GM04504 (cell line): ENCODE data around the gene MAP2K2.
"Not testable (repeated sequence)": the region's sequence is repeated elsewhere in the genome, so short reads cannot be mapped to it uniquely, and the experiment has no call there.

ENCODE experiments used
- DNase-seq: peaks from one replicate; pipeline ENCODE4 v3.0.0-alpha.2; 2012; ENCODE audit warnings: low read depth

Gene MAP2K2

DNA sequence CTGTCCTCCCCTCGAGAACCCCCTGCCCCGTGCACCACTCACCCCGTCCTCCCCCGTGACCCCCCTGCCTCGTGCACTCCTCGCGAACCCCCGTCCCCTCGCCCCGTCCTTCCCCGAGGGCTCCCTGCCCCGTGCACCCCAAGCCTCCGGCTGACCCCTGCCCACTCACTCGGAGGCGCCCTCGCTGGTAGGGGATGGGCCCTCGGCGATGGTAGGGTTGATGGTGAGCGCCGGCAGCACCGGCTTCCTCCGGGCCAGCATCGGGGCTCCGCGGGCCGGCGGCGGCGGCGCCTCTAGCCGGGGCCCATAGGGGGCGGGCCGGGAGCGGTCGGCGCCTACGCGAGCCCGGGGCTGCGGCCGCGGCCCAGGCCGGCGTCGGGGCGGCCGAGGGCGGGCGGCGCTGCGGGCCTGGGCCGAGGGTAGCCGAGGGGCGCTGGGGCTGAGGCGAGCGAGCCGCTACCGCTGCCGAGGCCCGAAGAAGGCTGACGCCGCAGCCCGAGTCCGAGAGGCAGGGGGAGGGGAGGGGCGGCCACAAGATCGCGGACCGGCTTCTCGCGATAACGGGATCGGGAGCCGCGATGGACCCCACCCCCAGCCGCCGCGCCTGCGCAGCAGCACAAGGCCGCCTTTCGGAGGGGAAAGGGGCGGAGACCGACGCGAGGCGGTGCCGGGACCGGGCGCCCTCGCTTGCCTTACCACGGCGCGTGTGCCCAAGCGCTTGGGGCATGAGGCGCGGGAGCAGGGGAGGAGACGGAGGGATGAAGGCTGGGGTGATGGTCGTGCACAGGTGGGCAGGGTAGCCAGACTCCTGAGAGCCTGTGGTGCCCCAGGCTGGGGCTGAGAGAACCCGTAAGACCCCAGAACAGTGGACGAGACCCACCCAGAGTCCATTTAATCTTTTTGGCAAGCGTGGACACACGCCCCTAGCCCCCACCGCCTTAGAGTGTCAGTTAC, at the start of gene MAP2K2:
Gene MAP2K2 (minus strand): TSS at position 508 of the 954 bp plus-strand sequence. CDS start 247 bp downstream, at position 261.
- peak; percentile 76 for DNase-seq

DNA sequence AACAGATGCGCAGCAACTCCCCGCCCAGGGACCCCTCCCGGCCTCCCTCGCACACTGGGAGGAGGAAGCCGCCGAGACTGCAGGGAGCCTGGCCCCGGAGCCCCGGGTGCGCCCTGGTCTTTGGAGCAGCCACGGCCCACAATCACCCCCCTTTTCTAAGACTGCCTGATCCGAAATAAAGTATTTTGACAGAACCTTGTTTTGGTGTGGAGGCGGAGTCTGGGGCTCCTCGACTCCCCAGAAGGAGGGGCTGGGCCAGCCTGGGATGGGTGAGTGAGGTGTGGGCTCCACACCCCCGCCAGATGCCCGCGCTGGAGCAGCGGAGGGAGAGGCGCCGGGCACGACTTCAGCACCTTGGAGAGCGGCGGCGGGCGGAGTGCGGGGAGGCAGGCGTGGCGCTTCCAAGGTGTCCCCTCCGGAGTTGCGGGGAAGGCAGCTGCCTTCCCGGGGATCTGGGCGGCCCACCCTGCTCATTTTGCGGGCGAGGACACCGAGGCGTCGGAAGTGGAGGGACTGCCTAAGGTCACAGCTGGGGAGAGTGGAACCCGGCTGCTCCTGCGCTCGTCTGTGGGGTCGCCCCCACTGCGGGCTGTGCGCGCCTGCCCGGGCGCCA, 49.0 kb upstream of the MAP2K2 start:
- no peak for DNase-seq

DNA sequence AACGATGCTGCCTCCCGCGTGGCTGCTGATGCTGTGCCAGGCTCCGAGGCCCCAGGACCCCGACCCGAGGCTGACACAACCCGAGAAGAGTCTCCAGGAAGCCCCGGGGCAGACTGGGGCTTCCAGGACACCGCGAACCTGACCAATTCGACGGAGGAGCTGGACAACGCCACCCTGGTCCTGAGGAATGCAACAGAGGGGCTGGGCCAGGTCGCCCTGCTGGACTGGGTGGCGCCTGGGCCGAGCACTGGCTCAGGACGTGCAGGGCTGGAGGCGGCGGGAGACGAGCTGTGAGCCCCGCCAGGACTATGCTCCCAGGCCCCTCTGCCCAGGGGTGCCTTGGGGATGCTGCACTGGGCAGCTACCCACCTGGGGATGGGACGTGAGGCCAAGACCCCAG, 47.8 kb upstream of the MAP2K2 start:
- no peak for DNase-seq

DNA sequence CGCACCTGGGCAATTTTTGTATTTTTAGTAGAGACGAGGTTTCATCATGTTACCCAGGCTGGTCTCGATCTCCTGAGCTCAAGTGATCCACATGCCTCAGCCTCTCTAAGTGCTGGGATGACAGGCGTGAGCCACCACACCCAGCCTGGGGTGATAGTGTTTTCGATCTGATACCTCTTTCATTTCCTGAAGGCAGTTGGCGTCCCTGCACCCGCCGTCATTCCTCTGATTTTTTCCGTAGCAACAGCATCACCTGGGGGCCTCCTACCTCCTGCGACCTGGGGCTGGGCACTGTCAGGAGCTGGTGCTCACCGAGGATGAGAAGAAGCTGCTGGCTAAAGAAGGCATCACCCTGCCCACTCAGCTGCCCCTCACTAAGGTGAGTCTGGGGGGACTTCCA, 40.3 kb upstream of the MAP2K2 start:
- no peak for DNase-seq

DNA sequence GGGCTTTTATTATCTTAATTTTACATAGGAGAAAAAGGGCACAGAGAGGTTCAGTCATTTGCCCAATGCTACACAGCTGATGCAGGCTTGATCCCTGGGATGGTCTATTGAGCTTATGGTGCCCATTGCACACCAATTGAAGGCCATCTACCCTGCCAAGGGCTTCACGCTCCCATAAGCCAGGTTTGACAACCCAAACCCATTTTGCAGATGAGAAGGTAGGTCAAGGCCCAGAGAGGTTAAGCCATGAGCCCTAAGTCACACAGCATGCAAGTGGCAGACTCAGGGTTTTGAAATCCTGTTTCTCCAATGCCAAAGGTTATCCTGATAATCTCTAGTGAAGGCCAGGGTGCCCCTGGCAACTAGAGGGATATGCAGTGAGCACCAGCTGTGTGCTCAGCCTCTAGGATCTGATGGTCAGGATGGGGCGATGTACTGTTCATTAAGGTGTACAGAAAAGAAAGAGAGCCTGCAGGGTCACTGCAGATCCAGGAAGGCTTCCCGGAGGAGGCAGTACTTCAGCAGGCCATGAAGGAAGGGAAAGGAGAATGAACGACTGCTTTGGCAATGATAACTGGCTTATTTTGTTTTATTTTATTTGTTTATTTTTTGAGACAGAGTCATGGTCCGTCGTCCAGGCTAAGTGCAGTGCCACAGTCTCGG, 37.6 kb upstream of the MAP2K2 start:
- DNase-seq, result no peak

DNA sequence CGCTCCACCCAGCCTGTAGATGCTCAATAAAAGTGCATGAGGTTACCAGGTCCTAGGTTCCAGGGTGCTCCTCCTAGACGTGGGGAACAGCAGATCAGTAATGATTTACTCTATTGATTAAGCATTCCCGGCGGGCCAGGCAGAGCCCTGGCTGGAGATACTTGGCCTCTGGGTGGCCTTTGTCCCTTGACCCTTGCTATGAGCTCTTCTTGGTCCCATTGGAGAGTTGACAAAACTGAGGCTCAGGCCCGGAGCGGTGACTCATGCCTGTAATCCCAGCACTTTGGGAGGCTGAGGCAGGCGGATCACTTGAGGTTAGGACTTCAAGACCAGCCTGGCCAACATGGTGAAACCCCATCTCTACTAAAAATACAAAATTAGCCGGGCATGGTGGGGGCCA, 34.0 kb upstream of the MAP2K2 start:
- not testable (repeated sequence) for DNase-seq

DNA sequence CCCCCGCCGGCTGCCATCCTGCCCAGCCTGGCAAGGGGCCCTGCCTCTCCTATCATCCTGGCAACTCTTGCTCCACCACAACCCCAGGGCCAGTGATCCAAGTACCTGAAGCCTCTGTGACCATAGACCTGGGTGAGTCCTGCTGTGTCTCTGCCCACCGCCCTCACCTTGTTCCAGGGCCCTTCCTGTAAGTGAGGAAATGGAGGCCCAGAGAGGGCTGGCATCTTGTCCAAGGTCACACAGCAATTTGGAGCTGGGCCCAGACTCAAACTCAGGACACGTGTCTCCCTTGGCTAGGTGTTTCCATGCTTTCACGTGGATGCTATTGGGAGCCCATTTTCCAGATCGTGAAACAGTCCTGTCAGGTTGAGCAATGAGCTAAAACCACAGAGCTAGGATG, 33.2 kb upstream of the MAP2K2 start:
- no peak for DNase-seq

DNA sequence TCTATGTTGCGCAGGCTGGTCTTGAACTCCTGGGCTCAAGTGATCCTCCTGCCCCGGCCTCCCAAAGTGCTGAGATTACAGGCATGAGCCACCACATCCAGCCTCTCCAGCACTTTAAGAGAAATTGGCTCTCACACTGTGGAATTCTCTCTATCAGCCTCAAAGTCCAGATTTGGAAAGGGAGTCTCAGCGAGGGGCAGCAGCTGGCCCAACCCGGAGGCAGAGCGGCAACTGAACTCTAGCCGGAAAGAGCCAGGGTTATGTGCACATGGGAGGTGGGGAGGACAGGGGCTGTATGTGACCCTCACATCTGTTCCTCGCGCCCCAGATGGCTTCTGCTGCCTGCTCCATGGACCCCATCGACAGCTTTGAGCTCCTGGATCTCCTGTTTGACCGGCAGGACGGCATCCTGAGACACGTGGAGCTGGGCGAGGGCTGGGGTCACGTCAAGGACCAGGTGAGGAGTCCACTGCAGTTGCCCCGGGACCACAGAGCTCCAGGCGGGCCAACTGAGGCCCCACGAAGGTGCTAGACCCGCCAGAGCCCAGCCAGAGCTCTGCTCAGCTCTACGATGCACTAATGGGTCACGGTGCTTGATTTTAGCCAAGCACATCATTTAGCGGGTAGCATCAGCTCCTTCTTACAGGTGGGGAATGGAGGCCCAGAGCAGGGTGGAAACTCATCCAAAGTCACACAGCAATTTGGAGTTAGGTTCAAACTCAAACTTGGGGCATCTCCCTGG, 30.8 kb upstream of the MAP2K2 start:
- no peak for DNase-seq

DNA sequence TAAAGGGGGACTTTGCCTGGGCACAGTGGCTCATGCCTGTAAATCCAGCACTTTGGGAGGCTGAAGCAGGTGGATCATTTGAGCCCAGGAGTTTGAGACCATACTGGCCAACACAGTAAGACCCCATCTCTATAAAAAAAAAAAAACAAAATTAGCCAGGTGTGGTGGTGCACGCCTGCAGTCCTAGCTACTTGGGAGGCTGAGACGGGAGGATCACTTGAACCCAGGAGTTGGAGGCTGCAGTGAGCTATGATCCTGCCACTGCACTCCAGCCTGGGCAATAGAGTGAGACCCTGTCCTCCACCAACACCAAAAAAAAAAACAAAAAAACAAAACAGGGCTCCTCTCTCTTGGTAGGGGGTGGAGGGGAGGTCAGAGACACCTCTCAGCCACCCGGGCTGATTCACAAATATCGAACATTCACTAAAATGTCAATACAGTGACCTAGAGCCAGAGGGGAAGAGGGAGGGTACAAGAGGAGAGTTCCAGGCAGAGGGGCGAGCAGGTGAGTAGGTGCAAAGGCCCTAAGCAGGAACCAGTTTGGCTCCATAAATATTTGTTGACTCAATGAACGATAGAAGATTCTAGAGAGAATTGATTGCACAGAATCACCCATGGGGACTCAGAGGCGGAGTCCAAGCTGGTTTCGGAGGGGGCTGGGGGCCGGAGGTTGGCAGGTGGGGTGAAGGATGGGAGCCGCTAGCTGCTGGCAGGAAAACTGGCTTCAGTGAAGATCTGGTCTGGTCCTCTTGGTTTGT, 28.5 kb upstream of the MAP2K2 start:
- no peak for DNase-seq

DNA sequence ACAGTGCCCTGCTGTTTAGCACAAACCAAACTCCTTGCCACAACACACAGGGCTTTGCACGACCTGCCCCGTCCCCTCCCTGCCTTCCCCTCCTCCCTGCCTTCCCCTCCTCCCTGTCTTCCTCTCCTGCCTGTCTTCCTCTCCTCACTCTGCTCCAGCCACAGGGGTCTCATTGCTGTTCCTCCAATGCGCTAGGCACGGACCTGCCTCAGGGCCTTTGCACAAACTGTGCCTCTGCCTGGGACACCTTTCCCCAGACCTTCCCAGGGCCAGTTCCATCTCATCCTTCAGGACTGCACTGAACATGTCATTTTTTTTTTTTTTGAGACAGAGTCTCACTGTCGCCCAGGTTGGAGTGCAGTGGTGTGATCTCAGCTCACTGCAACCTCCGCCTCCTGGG, 27.7 kb upstream of the MAP2K2 start:
- no peak for DNase-seq

DNA sequence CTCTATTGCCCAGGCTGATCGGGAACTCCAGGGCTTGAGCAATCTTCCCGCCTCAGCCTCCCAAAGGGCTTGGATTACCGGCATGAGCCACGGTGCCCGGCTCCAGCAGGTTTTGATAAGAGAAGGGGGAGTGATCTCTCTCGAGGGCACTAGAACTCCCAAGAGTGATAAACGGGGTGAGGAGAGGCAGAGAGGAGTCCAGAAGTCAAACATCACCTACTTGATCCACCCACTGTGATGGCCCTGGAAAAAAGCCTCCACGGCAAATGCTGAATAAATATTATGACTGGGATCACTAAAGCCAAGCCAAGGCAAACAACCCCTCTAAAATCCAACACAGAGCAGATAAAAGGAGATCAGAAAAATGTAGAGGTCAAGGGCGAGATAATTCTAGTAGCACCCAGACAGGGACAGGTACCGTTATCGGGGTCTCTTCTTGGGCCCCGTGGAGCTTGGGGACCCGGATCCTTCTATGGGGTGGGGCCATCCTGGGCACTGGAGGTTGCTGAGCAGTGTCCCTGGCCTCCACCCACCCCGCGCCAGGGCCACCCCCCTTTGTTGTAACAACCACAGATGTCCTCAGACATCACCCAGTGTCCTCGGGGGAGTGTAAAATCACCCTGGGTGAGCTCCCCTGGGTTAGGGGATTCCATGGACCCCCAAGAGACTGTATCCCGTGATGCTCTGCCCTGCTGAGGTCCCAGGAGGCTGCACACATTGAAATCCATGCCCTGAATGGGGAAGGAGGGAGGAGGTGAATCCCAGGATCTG, 25.8 kb upstream of the MAP2K2 start:
- DNase-seq, result no peak

DNA sequence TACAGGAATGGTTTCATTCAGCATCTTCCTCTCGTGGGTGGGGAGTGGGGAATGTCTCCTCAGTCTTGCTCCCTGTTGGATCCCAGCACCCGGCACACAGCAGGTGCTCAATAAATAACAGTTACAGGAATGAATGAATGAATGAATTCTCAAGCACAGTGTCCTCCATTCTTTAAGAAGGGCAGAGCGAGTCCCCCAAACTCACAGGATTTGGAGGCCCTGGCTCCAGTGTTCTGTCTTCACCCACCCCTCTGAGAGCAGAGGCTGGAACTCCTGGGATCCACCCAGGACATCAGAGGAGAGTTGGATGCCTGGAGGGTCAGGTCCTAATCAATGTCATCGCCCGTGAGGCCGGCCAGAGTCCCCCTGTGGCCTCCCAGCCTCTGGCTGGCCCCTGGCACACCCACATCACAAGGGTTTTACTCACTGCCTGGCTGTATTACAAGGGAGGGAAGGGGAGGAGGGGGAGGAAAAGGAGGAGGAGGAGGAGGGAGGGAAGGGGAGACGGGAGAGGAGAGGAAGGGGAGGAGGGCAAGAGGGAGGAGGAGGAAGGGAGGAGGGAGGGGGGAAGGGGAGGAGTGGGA, 20.8 kb upstream of the MAP2K2 start:
- DNase-seq, result no peak

DNA sequence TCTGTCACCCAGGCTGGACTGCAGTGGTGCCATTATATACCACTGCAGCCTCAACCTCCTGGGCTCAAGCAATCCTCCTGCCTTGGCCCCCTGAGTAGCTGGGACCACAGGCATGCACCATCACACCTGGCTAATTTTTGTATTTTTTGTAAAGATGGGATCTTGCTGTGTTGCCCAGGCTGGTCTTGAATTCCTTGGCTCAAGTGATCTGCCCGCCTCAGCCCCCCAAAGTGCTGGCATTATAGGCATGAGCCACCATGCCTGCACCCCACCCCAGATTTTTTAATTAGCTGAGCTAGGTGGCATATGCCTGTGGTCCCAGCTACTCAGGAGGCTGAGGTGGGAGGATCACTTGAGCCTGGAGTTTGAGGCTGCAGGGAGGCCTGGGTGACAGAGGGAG, 19.0 kb upstream of the MAP2K2 start:
- DNase-seq, result not testable (repeated sequence)

DNA sequence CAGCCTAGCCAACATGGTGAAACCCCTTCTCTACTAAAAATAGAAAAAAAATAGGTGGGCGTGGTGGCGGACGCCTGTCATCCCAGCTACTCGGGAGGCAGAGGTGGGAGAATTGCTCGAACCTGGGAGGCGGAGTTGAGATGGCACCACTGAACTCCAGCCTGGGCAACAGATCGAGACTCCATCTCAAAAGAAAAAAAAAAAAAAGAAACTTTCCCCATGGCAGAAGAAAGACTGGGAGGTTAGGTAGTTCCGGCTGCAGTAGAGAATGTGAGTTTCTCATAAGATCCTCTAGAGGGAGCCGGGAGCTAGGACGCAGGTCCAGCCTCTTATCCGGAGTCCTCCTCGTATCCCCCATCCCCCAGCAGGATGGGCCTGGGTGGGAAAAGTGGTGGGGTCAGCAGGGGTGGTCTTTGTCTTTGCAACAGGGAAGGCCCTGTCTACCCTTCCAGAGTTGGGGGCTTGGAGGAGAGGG, 16.4 kb upstream of the MAP2K2 start:
- DNase-seq, result no peak

DNA sequence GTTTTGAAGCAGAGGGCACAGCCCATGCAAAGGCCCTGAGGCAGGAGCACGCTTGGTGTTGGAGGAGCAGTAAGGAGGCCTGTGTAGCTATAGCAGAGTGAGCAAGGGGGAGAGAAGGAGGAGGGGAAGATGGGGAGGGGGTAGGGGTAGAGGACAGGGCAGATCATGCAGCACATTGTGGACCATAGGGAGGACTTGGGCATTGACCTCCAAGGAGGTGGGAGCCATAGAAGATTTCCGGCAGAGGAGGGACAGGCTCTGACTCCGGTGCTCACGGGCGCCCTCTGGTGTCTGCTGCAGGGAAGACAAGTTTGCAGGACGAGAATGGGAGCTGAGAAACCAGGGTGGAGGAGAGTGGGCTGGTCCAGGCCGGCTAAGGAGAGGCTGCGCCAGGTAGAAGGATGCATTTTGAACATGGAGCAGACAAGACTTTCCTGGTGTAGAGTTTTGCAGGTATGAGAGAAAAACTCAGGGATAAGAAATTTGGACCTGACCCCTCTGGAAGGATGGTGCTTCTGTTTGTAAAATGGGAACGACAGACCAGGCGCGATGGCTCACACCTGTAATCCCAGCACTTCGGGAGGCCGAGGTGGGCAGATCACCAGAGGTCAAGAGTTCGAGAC, 15.8 kb upstream of the MAP2K2 start:
- no peak for DNase-seq

DNA sequence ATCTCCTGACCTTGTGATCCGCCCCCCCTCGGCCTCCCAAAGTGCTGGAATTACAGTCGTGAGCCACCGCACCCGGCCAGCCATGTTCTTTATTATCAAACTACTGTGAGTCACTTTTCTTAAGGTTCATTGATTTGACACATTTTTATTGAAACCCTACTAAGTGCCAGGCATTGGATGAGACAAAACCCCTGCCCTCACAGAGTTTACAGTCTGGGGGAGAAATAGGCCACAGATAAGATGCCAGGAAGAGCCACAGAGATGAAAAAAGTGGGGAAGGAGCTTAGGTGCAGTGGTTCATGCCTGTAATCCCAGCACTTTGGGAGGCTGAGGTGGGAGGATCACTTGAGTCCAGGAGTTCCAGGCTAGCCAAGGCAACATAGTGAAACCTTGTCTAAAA, 14.5 kb upstream of the MAP2K2 start:
- DNase-seq, result no peak

DNA sequence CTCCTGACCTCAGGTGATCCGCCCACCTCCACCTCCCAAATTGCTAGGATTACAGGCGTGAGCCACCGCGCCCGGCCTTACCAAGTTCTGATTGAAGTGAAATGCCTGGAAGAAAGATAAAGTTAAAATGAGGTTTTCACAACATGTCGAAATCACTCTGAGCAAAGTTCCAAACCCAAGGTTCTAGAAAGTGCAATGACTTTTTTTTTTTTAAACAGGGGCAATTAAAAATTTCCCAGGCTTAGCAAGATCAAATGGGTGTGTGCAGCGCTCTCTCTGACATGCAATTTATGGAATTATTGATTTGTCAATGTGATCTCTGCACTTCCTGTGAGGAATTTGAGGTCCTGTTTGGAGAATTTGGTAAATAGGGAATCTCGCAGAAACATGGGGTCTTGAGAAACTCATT, 12.8 kb upstream of the MAP2K2 start:
- DNase-seq, result no peak

DNA sequence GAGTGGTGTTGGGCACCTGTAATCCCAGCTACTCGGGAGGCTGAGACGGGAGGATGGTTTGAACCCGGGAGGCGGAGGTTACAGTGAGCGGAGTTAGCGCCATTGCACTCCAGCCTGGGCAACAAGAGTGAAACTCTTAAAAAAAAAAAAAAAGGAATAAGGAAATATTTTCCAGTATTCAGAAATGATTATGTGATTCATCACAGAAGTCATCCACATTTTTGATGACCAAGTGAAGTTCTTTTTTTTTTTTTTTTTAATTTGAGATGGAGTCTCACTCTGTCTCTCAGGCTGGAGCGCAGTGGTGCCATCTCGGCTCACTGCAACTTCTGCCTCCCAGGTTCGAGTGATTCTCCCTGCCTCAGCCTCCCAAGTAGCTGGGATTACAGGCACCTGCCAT, 11.5 kb upstream of the MAP2K2 start:
- not testable (repeated sequence) for DNase-seq

DNA sequence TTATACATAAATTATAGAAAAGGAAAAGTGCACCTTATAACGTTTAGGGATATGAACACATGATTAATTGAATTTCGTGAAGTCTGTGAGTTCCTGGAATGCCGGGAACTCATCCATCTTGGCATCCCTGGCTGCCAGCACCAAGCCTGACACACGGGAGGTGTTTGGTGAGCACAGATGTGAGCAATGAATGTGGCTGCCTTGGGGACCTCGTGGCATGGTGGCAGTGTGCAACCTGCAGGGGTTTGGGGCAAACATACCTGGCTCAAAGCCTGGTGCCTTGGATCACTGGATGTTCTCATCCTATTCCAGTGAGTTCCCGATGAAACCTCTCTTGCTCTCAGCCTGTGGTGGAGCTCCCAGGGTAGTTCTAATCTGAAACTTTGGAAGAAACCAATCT, 10.4 kb upstream of the MAP2K2 start:
- no peak for DNase-seq
